ENCODE measurements around the gene KLF13. TPM values are rescaled to one million over a fixed set of nuclear protein-coding genes. Genes with fewer than 3 reads are reported as not detected.

Gene KLF13
- total RNA-seq, 1 donor = 13.8 TPM

GRCh38 chr15:31378363-31378903 lies 51.8 kb downstream of the KLF13 start:
- DNase-seq (ENCODE audit: low read depth) = no peak
- H3K4me3 ChIP-seq (ENCODE audit: low read depth, low read length) = no peak overlapping the region
- TF ChIP-seq CTCF (IDR thresholded peaks at IDR 0.05; ENCODE audit: insufficient read depth, low read depth, low read length) = no peak

GRCh38 chr15:31379042-31379441 lies 52.4 kb downstream of the KLF13 start:
- no peak for DNase-seq (ENCODE audit: low read depth)
- H3K4me3 ChIP-seq (ENCODE audit: low read depth, low read length) = no peak overlapping the region
- no peak for TF ChIP-seq CTCF (IDR thresholded peaks at IDR 0.05; ENCODE audit: insufficient read depth, low read depth, low read length)

- no peak for DNase-seq (ENCODE audit: low read depth)
- no peak overlapping the region for H3K4me3 ChIP-seq (ENCODE audit: low read depth, low read length)
- TF ChIP-seq CTCF (IDR thresholded peaks at IDR 0.05; ENCODE audit: insufficient read depth, low read depth, low read length) = no peak
Measured at GRCh38 chr15:31379577-31379976, 52.9 kb downstream of the KLF13 start.

GRCh38 chr15:31381801-31382712 lies 55.4 kb downstream of the KLF13 start:
- no peak for DNase-seq (ENCODE audit: low read depth)

GRCh38 chr15:31382713-31383045 lies 56.0 kb downstream of the KLF13 start:
- no peak for TF ChIP-seq CTCF (IDR thresholded peaks at IDR 0.05; ENCODE audit: insufficient read depth, low read depth, low read length)
- H3K4me3 ChIP-seq (ENCODE audit: low read depth, low read length) = no peak overlapping the region

More at GRCh38 chr15:31381801-31382712, 55.4 kb downstream of the KLF13 start:
- H3K4me3 ChIP-seq (ENCODE audit: low read depth, low read length) = no peak overlapping the region
- no peak for TF ChIP-seq CTCF (IDR thresholded peaks at IDR 0.05; ENCODE audit: insufficient read depth, low read depth, low read length)

GRCh38 chr15:31383139-31383538 lies 56.5 kb downstream of the KLF13 start:
- no peak overlapping the region for H3K4me3 ChIP-seq (ENCODE audit: low read depth, low read length)
- no peak for TF ChIP-seq CTCF (IDR thresholded peaks at IDR 0.05; ENCODE audit: insufficient read depth, low read depth, low read length)
- DNase-seq (ENCODE audit: low read depth) = no peak

More at GRCh38 chr15:31382713-31383045, 56.0 kb downstream of the KLF13 start:
- no peak for DNase-seq (ENCODE audit: low read depth)
